ENCODE results near the gene HP. TPM values are rescaled to one million over a fixed set of nuclear protein-coding genes. Genes with fewer than 3 reads are reported as not detected.
A peak's percentile ranks its signal among the peaks of the same experiment; 100 is the strongest.
"Not testable (repeated sequence)": the region's sequence is repeated elsewhere in the genome, so short reads cannot be mapped to it uniquely, and the experiment has no call there.

HP gene
- polyA plus RNA-seq, 1 donor from 2014 or later: not detected

- not testable (repeated sequence) for H3K4me3 Mint-ChIP-seq, H3K36me3 Mint-ChIP-seq, H3K27ac Mint-ChIP-seq, H3K27me3 Mint-ChIP-seq, H3K9me3 Mint-ChIP-seq, H3K4me1 Mint-ChIP-seq
Measured at GRCh38 chr16:72057313-72057712, 3.0 kb downstream of the HP start.

- H3K27me3 Mint-ChIP-seq, H3K4me1 Mint-ChIP-seq, H3K27ac Mint-ChIP-seq, H3K4me3 Mint-ChIP-seq, H3K36me3 Mint-ChIP-seq, H3K9me3 Mint-ChIP-seq: not testable (repeated sequence)
Measured at GRCh38 chr16:72059060-72059459, 4.8 kb downstream of the HP start.

GRCh38 chr16:72060405-72060804 lies 6.1 kb downstream of the HP start:
- H3K36me3 Mint-ChIP-seq: peaks cover 4% of the 10 kb centered on the region
- peaks cover 2% of the 10 kb centered on the region for H3K27me3 Mint-ChIP-seq
- no peaks in the 10 kb centered on the region for H3K4me1 Mint-ChIP-seq
- no peak overlapping the region for H3K27ac Mint-ChIP-seq
- H3K9me3 Mint-ChIP-seq: no peaks in the 10 kb centered on the region
- H3K4me3 Mint-ChIP-seq: no peak overlapping the region

- Mint-ChIP-seq H3K27me3 (no peaks in the 10 kb centered on the region), H3K36me3 (peaks cover 4% of the 10 kb centered on the region), H3K4me1 (no peaks in the 10 kb centered on the region), H3K4me3 (no peak overlapping the region), H3K9me3 (no peaks in the 10 kb centered on the region), H3K27ac (no peak overlapping the region)
Measured at GRCh38 chr16:72061564-72061963, 7.3 kb downstream of the HP start.

- no peak overlapping the region for H3K27ac Mint-ChIP-seq
- no peaks in the 10 kb centered on the region for H3K27me3 Mint-ChIP-seq
- peaks cover 4% of the 10 kb centered on the region for H3K36me3 Mint-ChIP-seq
- H3K4me3 Mint-ChIP-seq: no peak overlapping the region
- no peaks in the 10 kb centered on the region for H3K9me3 Mint-ChIP-seq
- H3K4me1 Mint-ChIP-seq: no peaks in the 10 kb centered on the region
Measured at GRCh38 chr16:72064361-72064894, 10.1 kb downstream of the HP start.

GRCh38 chr16:72066747-72067146 lies 12.4 kb downstream of the HP start:
- no peaks in the 10 kb centered on the region for H3K9me3 Mint-ChIP-seq
- no peaks in the 10 kb centered on the region for H3K4me1 Mint-ChIP-seq
- H3K27ac Mint-ChIP-seq: no peak overlapping the region
- no peak overlapping the region for H3K4me3 Mint-ChIP-seq
- peaks cover 3% of the 10 kb centered on the region for H3K36me3 Mint-ChIP-seq
- no peaks in the 10 kb centered on the region for H3K27me3 Mint-ChIP-seq

GRCh38 chr16:72068930-72069329 lies 14.6 kb downstream of the HP start:
- Mint-ChIP-seq H3K4me1 (no peaks in the 10 kb centered on the region), H3K27me3 (no peaks in the 10 kb centered on the region), H3K4me3 (no peak overlapping the region), H3K36me3 (peaks cover 3% of the 10 kb centered on the region), H3K9me3 (no peaks in the 10 kb centered on the region), H3K27ac (no peak overlapping the region)

- H3K36me3 Mint-ChIP-seq: peaks cover 2% of the 10 kb centered on the region
- H3K4me3 Mint-ChIP-seq: no peak overlapping the region
- no peaks in the 10 kb centered on the region for H3K27me3 Mint-ChIP-seq
- no peaks in the 10 kb centered on the region for H3K4me1 Mint-ChIP-seq
- no peaks in the 10 kb centered on the region for H3K9me3 Mint-ChIP-seq
- H3K27ac Mint-ChIP-seq: no peak overlapping the region
Measured at GRCh38 chr16:72072514-72073342, 18.4 kb downstream of the HP start.

- Mint-ChIP-seq H3K27me3 (no peaks in the 10 kb centered on the region), H3K4me3 (no peak overlapping the region)
Measured at GRCh38 chr16:72073560-72074230, 19.4 kb downstream of the HP start.

GRCh38 chr16:72075067-72075466 lies 20.8 kb downstream of the HP start:
- H3K9me3 Mint-ChIP-seq, H3K36me3 Mint-ChIP-seq, H3K4me1 Mint-ChIP-seq, H3K4me3 Mint-ChIP-seq, H3K27ac Mint-ChIP-seq, H3K27me3 Mint-ChIP-seq: not testable (repeated sequence)

More at GRCh38 chr16:72073560-72074230, 19.4 kb downstream of the HP start:
- Mint-ChIP-seq H3K9me3 (no peaks in the 10 kb centered on the region), H3K36me3 (peaks cover 2% of the 10 kb centered on the region), H3K4me1 (no peaks in the 10 kb centered on the region), H3K27ac (no peak overlapping the region)

- H3K36me3 Mint-ChIP-seq, H3K27me3 Mint-ChIP-seq, H3K4me3 Mint-ChIP-seq, H3K27ac Mint-ChIP-seq, H3K9me3 Mint-ChIP-seq, H3K4me1 Mint-ChIP-seq: not testable (repeated sequence)
Measured at GRCh38 chr16:72076991-72077706, 22.8 kb downstream of the HP start.

- Mint-ChIP-seq H3K4me1 (no peaks in the 10 kb centered on the region), H3K27me3 (no peaks in the 10 kb centered on the region), H3K9me3 (peaks cover 0 to 10% (median 1%) of the 10 kb centered on the region in 3 donors), H3K36me3 (peaks cover 14% of the 10 kb centered on the region), H3K27ac (no peak overlapping the region), H3K4me3 (no peak overlapping the region)
Measured at GRCh38 chr16:72083778-72084404, 29.6 kb downstream of the HP start.

- no peaks in the 10 kb centered on the region for H3K27me3 Mint-ChIP-seq
- peaks cover 14% of the 10 kb centered on the region for H3K36me3 Mint-ChIP-seq
- no peak overlapping the region for H3K27ac Mint-ChIP-seq
- H3K9me3 Mint-ChIP-seq: peaks cover 0 to 10% (median 1%) of the 10 kb centered on the region in 3 donors
- no peaks in the 10 kb centered on the region for H3K4me1 Mint-ChIP-seq
- no peak overlapping the region for H3K4me3 Mint-ChIP-seq
Measured at GRCh38 chr16:72084445-72084844, 30.1 kb downstream of the HP start.

GRCh38 chr16:72085002-72085401 lies 30.7 kb downstream of the HP start:
- no peaks in the 10 kb centered on the region for H3K27me3 Mint-ChIP-seq
- H3K4me3 Mint-ChIP-seq: no peak overlapping the region
- H3K36me3 Mint-ChIP-seq: peaks cover 14% of the 10 kb centered on the region
- H3K27ac Mint-ChIP-seq: no peak overlapping the region
- H3K9me3 Mint-ChIP-seq: peaks cover 0 to 10% (median 1%) of the 10 kb centered on the region in 3 donors
- H3K4me1 Mint-ChIP-seq: no peaks in the 10 kb centered on the region

- Mint-ChIP-seq H3K9me3 (no peaks in the 10 kb centered on the region), H3K36me3 (peaks cover 5% of the 10 kb centered on the region), H3K27ac (peak overlapping the region in 1 of 3 donors; percentile 32), H3K4me1 (peaks cover 21 to 29% (median 22%) of the 10 kb centered on the region in 3 donors), H3K4me3 (peak overlapping the region in 3 of 4 donors; percentile 57 to 90 (median 78)), H3K27me3 (no peaks in the 10 kb centered on the region)
Measured at GRCh38 chr16:72091217-72091616, 36.9 kb downstream of the HP start.
